Measurements from ENCODE around the gene DSCAM. TPM values are rescaled to one million over a fixed set of nuclear protein-coding genes. Genes with fewer than 3 reads are reported as not detected.

DSCAM gene
- total RNA-seq, 1 donor from 2014 or later: not detected

GRCh38 chr21:40021558-40022351, 825.2 kb downstream of the DSCAM start:
- Histone ChIP-seq H3K36me3 (no peaks in the 10 kb centered on the region), H3K27me3 (no peaks in the 10 kb centered on the region), H3K27ac (no peak overlapping the region), H3K4me3 (no peak overlapping the region), H3K9me3 (no peaks in the 10 kb centered on the region), H3K4me1 (no peaks in the 10 kb centered on the region)
- intact Hi-C loops (cut with DNase I): no loop called here
- DNase-seq (ENCODE audit: low spot score in 2 of 2): no peak
- no peak for TF ChIP-seq CTCF (IDR thresholded peaks at IDR 0.05)

GRCh38 chr21:40020651-40021050, 826.3 kb downstream of the DSCAM start:
- no peaks in the 10 kb centered on the region for H3K9me3 ChIP-seq
- H3K36me3 ChIP-seq: no peaks in the 10 kb centered on the region
- no peak for TF ChIP-seq CTCF (IDR thresholded peaks at IDR 0.05)
- intact Hi-C loops (cut with DNase I): no loop called here
- H3K27ac ChIP-seq: no peak overlapping the region
- H3K4me3 ChIP-seq: no peak overlapping the region
- H3K27me3 ChIP-seq: no peaks in the 10 kb centered on the region
- DNase-seq (ENCODE audit: low spot score in 2 of 2): no peak
- H3K4me1 ChIP-seq: no peaks in the 10 kb centered on the region

- Histone ChIP-seq H3K9me3 (no peaks in the 10 kb centered on the region), H3K36me3 (no peaks in the 10 kb centered on the region)
- intact Hi-C loops (cut with DNase I): no loop called here
Observed at GRCh38 chr21:40018871-40019475, 828.0 kb downstream of the DSCAM start.

GRCh38 chr21:40016667-40017066, 830.3 kb downstream of the DSCAM start:
- Histone ChIP-seq H3K4me1 (no peaks in the 10 kb centered on the region), H3K9me3 (no peaks in the 10 kb centered on the region), H3K36me3 (no peaks in the 10 kb centered on the region), H3K27me3 (no peaks in the 10 kb centered on the region), H3K4me3 (no peak overlapping the region), H3K27ac (no peak overlapping the region)
- TF ChIP-seq CTCF (IDR thresholded peaks at IDR 0.05): no peak
- no peak for DNase-seq (ENCODE audit: low spot score in 2 of 2)
- intact Hi-C loops (cut with DNase I): no loop called here

More at GRCh38 chr21:40018871-40019475, 828.0 kb downstream of the DSCAM start:
- Histone ChIP-seq H3K27me3 (no peaks in the 10 kb centered on the region), H3K27ac (no peak overlapping the region), H3K4me1 (no peaks in the 10 kb centered on the region), H3K4me3 (no peak overlapping the region)
- no peak for DNase-seq (ENCODE audit: low spot score in 2 of 2)
- no peak for TF ChIP-seq CTCF (IDR thresholded peaks at IDR 0.05)

- H3K27me3 ChIP-seq: no peaks in the 10 kb centered on the region
- intact Hi-C loops (cut with DNase I): no loop called here
- no peak overlapping the region for H3K27ac ChIP-seq
- H3K4me1 ChIP-seq: no peaks in the 10 kb centered on the region
- H3K4me3 ChIP-seq: no peak overlapping the region
- H3K36me3 ChIP-seq: no peaks in the 10 kb centered on the region
- no peak for TF ChIP-seq CTCF (IDR thresholded peaks at IDR 0.05)
- DNase-seq (ENCODE audit: low spot score in 2 of 2): no peak
- no peaks in the 10 kb centered on the region for H3K9me3 ChIP-seq
Observed at GRCh38 chr21:40016234-40016633, 830.7 kb downstream of the DSCAM start.
